ENCODE measurements around the gene PKP3.

The PKP3 gene

GRCh38 chr11:377174-377865 lies 16.7 kb upstream of the PKP3 start:
- TF ChIP-seq CTCF (IDR thresholded peaks at IDR 0.05; ENCODE audit: low read length, missing control alignments): no peak
- no peak overlapping the region for H3K4me3 ChIP-seq (replicated peaks; ENCODE audit: low read depth, low read length)
- no peak for DNase-seq (ENCODE audit: low read depth)

GRCh38 chr11:377883-378500 lies 16.0 kb upstream of the PKP3 start:
- DNase-seq (ENCODE audit: low read depth): no peak
- H3K4me3 ChIP-seq (replicated peaks; ENCODE audit: low read depth, low read length): no peak overlapping the region
- no peak for TF ChIP-seq CTCF (IDR thresholded peaks at IDR 0.05; ENCODE audit: low read length, missing control alignments)

GRCh38 chr11:379205-380094 lies 14.6 kb upstream of the PKP3 start:
- TF ChIP-seq CTCF (IDR thresholded peaks at IDR 0.05; ENCODE audit: low read length, missing control alignments): no peak
- no peak for DNase-seq (ENCODE audit: low read depth)
- no peak overlapping the region for H3K4me3 ChIP-seq (replicated peaks; ENCODE audit: low read depth, low read length)

DNA sequence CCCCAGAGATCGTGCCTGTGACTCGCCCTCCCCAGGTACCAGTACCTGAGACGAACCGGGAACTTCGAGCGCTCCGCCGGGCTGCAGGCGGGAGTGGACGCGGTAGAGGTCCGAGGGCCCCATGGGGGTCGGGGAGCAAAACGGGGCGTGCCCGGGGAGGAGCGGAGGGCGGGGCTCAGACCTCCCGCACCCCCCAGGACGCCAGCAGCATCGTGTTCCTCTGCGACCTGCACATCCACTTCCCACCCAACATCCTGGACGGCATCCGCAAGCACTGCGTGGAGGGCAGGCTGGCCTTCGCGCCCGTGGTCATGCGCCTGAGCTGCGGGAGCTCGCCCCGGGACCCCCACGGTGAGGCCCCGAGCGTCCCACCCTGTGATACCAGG lies 13.9 kb upstream of the PKP3 start:
- no peak for TF ChIP-seq CTCF (IDR thresholded peaks at IDR 0.05; ENCODE audit: low read length, missing control alignments)
- H3K4me3 ChIP-seq (replicated peaks; ENCODE audit: low read depth, low read length): no peak overlapping the region
- no peak for DNase-seq (ENCODE audit: low read depth)

GRCh38 chr11:380491-380890 lies 13.5 kb upstream of the PKP3 start:
- no peak for DNase-seq (ENCODE audit: low read depth)
- no peak for TF ChIP-seq CTCF (IDR thresholded peaks at IDR 0.05; ENCODE audit: low read length, missing control alignments)
- no peak overlapping the region for H3K4me3 ChIP-seq (replicated peaks; ENCODE audit: low read depth, low read length)

DNA sequence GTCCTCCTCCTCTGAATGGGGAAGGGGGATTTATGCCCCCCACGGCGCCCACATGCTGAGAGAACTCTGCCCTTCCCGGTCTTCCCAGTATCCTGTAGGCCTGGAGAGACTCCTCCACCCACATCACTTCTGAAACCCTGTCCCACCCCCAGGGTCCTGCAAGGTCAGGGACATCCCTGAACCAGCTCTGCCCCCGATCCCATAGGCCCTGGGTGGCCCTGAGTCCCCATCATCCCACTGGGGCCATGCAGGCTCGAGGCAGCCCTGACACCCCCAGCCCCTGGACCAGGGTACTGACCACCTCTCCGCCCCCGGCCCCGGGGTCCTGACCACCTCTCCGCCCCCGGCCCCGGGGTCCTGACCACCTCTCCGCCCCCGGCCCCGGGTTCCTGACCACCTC lies 13.0 kb upstream of the PKP3 start:
- no peak overlapping the region for H3K4me3 ChIP-seq (replicated peaks; ENCODE audit: low read depth, low read length)
- no peak for DNase-seq (ENCODE audit: low read depth)
- TF ChIP-seq CTCF (IDR thresholded peaks at IDR 0.05; ENCODE audit: low read length, missing control alignments): no peak

Data from fibroblast of pulmonary artery (primary cell).